SIG-M5 treated with dmso at 0.1 percent for 504 hours (cell line): ENCODE measurements around the gene CEP83.
A peak's percentile ranks its signal among the peaks of the same experiment; 100 is the strongest.
"Not testable (repeated sequence)": the region's sequence is repeated elsewhere in the genome, so short reads cannot be mapped to it uniquely, and the experiment has no call there.

ENCODE experiments used
- DNase-seq: peaks from one replicate; lab custom pipeline; 2025; ENCODE audit not compliant: unreplicated experiment; lab: John Stamatoyannopoulos, UW

Gene CEP83

GRCh38 chr12:94384030-94384429 is 75.6 kb downstream of the CEP83 start:
- no peak for DNase-seq

- no peak for DNase-seq
These were observed 79.2 kb downstream of the CEP83 start for GRCh38 chr12:94380507-94380906.

- DNase-seq = no peak
These were observed 80.1 kb downstream of the CEP83 start for GRCh38 chr12:94379479-94380113.

- no peak for DNase-seq
These were observed 82.1 kb downstream of the CEP83 start for GRCh38 chr12:94377599-94377998.

- DNase-seq = no peak
These were observed 85.5 kb downstream of the CEP83 start for GRCh38 chr12:94374124-94374523.

GRCh38 chr12:94372461-94372860 is 87.2 kb downstream of the CEP83 start:
- no peak for DNase-seq

GRCh38 chr12:94362653-94363052 is 97.0 kb downstream of the CEP83 start:
- DNase-seq = no peak

GRCh38 chr12:94359761-94360160 is 99.9 kb downstream of the CEP83 start:
- no peak for DNase-seq

GRCh38 chr12:94353130-94353529 is 106.5 kb downstream of the CEP83 start:
- DNase-seq = no peak

GRCh38 chr12:94340573-94340972 is 119.1 kb downstream of the CEP83 start:
- no peak for DNase-seq

GRCh38 chr12:94338006-94338794 is 121.5 kb downstream of the CEP83 start:
- no peak for DNase-seq

GRCh38 chr12:94336211-94336925 is 123.3 kb downstream of the CEP83 start:
- peak; percentile 51 for DNase-seq

- no peak for DNase-seq
These were observed 126.3 kb downstream of the CEP83 start for GRCh38 chr12:94333396-94333795.

- no peak for DNase-seq
These were observed 130.3 kb downstream of the CEP83 start for GRCh38 chr12:94329366-94329765.

GRCh38 chr12:94327809-94328208 is 131.9 kb downstream of the CEP83 start:
- no peak for DNase-seq

- DNase-seq = no peak
These were observed 132.9 kb downstream of the CEP83 start for GRCh38 chr12:94326727-94327126.

GRCh38 chr12:94326234-94326633 is 133.4 kb downstream of the CEP83 start:
- DNase-seq = no peak

GRCh38 chr12:94322346-94322745 is 137.3 kb downstream of the CEP83 start:
- no peak for DNase-seq

- no peak for DNase-seq
These were observed 139.6 kb downstream of the CEP83 start for GRCh38 chr12:94320109-94320508.

- DNase-seq = peak; percentile 65
These were observed 141.5 kb downstream of the CEP83 start for GRCh38 chr12:94318181-94318580.

- DNase-seq = not testable (repeated sequence)
These were observed 143.1 kb downstream of the CEP83 start for GRCh38 chr12:94316600-94316999.

- DNase-seq = no peak
These were observed 147.3 kb downstream of the CEP83 start for GRCh38 chr12:94312378-94312777.
